Caki2 (cell line): Measurements from ENCODE around the gene ROM1. TPM values are rescaled to one million over a fixed set of nuclear protein-coding genes. Genes with fewer than 3 reads are reported as not detected.
"Not testable (repeated sequence)": the region's sequence is repeated elsewhere in the genome, so short reads cannot be mapped to it uniquely, and the experiment has no call there.

Experiments used
- DNase-seq: peaks from one replicate; pipeline ENCODE4 v3.0.0-alpha.2; 2015; ENCODE audit warnings: low read depth
- in situ Hi-C: cut with HindIII; loops from 2 replicates; pipeline ENCODE4 v1.10.0; 2016; ENCODE audit warnings: low sequenced_read_pairs, low pct_unique_long_range_greater_than_20kb, mixed read lengths
- total RNA-seq: library from RNA; depleted of rRNA; stranded (reverse); fragments of >200 nt; shearing (Covaris generic); gene quantifications from 2 replicates; pipeline ENCODE4 v1.2.3, GENCODE V29; 2014; ENCODE audit warnings: low replicate concordance

ROM1 gene
- total RNA-seq, 1 experiment from 2014 or later = 4.5 TPM

DNA sequence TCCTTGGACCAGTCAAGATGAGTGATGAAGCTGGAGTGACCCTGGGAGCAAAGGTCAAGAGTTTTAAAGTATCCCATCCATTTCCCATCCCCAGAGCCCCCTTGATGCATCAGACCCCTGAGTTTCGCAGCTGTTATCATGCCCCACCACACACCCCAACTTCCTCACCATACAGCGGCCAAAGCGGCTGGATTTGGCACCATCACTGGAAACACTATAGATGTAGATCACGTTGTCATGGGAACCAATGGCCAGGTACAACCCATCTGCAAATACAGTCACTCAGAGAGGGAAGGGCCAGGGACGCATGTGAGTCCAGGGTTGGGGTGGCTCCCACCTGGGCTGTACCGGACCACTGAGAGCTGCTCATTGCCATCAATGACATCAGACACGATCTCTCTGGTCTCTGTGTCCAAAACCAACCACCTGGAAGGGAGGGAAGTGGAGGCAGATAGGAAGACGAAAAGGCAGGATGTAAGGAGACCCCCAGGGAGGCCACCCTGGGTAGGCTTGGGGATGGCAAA is 9.2 kb upstream of the ROM1 start:
- in situ Hi-C loops = no loop called here
- no peak for DNase-seq

GRCh38 chr11:62604460-62605120 is 8.5 kb upstream of the ROM1 start:
- in situ Hi-C loops = no loop called here
- DNase-seq = no peak

DNA sequence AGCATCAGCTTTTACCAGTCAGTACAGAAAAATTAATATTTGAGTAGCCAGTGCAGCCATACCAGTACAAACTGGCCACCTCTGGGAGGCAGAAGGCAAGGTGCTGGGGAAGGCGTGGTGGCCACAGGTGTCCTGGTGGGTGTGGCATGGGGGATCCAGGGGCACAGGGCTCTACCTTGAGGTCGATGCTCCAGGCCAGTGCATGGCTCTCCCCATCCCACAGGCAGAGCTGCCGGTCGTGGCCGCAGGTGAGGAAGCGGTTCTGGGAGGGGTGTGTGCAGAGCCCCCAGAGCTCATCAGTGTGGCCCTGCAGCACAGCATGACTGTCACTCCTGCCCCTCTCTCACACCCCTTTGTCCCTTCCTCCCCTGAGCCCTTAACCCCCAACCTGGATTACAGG is 7.6 kb upstream of the ROM1 start:
- in situ Hi-C loops = no loop called here
- DNase-seq = no peak

DNA sequence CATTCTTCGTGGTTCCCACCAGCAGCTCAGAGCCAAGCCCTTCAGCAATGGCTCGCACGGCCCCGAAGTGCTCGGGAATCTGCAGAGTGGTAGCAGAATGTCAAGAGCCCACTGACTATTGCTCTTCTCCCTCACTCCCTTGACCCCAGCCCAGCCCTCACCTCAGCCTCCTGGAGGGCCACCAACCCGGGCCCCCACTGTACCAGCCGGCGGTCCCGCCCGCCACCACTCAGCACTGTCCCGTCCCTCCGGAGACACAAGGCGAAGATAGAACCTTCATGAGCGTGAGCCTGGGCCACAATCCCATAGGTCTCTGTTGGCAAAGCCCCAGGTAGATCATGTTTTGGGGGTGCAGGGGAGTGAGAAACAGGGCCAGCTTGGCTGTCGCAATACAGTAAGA is 7.2 kb upstream of the ROM1 start:
- in situ Hi-C loops = no loop called here
- DNase-seq = no peak

- in situ Hi-C loops = no loop called here
- no peak for DNase-seq
Observed at GRCh38 chr11:62607714-62608113, 5.3 kb upstream of the ROM1 start.

DNA sequence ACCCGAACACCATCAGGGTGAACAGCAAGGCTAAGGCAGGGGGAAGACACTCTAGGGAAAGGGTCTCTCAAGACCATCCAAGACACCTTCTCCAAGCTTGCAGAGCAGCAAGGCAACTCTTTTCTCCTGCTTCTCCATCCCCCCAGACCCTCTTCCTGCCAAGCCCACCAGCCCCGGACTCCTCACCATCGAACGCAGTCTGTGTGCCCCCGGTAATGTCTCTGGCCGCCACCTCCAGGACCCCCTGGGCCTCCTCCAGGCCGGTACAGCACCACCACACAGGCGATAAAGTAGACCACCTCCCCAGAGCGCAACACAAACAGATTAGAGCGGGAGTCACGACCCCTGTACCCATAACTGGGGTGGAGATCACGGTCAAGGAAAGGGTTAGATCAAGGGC is 4.3 kb upstream of the ROM1 start:
- in situ Hi-C loops = no loop called here

DNA sequence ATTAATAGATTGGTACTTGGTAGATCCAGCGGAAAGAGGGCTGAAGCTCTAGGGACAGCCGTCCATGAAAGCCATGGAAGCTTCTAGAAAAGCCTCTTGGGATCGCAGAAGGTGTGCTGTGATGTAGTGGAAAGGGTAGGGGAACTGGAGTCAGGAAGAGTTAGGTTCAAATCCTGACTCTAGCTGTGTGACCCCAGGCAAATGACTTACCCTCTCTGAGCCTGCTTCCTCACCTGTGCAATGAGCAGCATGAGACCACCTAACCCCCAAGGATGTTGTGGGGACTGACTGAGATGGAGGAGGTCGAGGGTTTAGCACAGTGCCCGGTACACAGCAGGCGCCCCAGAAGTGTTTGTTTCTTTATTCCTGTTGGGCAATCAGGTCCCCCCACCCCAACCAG is 2.7 kb upstream of the ROM1 start:
- in situ Hi-C loops = no loop called here

More for the DNA sequence above, 4.3 kb upstream of the ROM1 start:
- no peak for DNase-seq

DNA sequence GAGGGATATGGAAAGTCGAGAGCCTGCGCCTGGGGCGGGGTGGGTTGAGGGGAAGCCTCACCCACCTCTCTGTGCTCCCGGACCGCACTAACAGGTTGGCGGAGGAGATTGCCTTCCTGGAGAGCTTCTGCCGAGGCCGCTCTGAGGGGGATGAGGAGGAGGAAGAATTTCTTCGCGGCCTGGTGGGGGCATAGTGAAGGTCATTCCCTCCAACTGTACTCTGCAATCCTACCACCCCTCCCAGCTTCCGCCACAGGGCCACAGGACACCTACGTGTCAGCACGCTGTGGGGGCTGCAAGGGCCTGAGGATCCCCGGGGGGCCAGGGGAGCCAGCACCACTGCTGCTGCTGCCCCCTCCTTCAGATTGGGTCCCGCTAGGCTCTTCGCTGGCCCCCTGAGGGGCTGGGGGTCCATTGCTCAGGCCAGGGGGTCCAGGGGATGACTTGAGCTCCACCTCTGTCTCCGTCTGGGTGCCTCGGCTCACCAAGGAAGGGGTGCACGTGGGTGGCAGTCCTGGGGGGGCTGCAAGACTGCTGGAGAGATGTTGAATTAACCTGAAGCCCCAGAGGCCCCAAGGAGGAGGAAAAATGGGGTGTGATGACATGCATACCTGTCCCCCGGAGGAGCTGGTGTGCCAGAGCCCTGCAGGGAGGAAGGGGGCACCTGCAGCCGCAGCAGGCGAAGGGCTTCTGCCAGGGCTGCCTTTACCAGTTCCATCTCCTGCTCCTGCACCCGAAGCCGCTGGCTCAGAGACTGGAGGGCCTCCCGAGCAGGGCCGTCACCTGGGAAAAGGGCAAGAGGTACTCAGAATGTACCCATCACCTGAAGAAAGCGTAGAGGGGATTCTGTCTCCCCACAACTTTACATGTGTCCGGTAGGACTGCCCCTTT is 2.0 kb upstream of the ROM1 start:
- DNase-seq = no peak
- in situ Hi-C loops = no loop called here

More for the DNA sequence above, 2.7 kb upstream of the ROM1 start:
- no peak for DNase-seq

DNA sequence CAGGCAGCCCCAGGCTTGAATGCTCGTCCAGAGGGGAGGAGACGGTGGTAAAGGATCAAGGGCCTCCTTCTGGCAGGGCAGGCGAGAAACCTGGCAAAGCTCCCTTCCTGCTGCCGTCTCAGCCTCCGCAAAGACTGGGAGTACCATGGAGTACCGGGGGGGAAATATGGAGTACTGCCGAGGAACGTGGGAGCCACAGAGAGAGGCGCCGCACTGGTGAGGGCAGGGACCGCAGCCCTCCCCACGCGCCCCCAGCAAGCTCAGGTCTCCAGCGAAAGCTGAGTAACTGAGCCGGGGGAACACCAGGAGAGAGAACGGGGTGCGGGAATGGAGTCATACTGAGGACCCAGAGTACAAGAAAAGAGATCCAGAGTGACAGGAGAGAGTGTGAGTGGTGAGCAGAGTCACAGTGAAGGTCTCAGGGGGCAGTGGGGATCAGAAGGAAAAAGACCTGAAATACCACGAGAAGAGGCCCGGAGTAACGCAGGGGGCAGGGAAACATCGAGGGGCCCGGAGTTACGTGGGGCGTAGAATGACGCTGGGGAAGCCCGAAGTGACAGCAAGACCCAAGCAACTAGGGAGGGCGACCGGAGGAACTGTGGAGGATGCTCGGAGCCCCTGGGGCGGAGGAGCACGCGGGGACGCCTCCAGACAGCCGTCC is 1.2 kb upstream of the ROM1 start:
- DNase-seq = no peak
- in situ Hi-C loops = no loop called here

DNA sequence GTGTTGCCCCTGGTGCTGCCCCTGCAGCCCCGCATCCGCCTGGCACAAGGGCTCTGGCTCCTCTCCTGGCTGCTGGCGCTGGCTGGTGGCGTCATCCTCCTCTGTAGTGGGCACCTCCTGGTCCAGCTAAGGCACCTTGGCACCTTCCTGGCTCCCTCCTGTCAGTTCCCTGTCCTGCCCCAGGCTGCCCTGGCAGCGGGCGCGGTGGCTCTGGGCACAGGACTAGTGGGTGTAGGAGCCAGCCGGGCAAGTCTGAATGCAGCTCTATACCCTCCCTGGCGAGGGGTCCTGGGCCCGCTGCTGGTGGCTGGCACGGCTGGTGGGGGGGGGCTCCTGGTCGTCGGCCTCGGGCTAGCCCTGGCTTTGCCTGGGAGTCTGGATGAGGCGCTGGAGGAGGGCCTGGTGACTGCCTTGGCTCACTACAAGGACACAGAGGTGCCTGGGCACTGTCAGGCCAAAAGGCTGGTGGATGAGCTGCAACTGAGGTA is 278 bp downstream of the ROM1 start:
- no peak for DNase-seq

GRCh38 chr11:62614275-62614674 is 1.2 kb downstream of the ROM1 start:
- DNase-seq = peak; percentile 52
- in situ Hi-C loops = no loop called here

More for the DNA sequence above, 278 bp downstream of the ROM1 start:
- in situ Hi-C loops = no loop called here

DNA sequence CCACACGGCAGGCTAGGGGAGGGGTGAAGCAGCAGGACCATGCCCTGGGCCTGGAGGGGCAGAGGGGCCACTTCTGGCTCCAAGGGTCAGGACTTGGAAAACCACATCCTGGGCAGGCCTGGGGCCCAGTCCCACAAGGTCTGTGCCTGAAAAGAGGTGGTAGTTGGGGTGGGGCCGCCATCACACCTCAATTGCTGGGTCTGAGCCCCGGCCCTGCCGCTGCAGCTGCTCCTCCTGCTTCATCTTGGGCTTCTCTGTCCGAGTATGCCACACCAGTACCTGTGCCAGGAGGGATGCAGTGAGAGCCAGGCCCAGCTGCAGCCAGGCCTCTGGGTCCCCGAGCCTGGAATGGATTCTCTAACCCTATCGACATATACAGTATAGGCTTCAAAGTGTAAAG is 2.5 kb downstream of the ROM1 start:
- no peak for DNase-seq
- in situ Hi-C loops = no loop called here

DNA sequence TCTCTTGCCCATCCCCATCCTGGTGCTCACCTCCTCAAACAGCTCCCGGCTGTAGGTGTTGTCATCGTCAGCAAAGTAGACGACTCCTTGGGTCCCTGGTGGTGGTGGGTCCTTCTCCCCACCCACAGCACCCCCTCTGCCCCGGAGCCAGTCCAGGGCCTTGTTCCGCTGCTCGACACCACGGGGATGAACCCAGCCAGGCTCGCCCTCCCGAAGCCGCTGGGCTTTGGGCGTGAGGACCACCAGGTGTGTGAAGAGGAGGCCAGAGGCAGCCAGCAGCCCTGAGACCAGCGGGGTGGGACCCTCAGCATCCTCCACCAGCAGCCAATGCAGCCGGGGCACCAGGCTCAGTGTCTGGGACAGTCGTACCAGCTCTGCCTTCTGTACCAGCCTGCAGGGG is 3.9 kb downstream of the ROM1 start:
- DNase-seq, in situ Hi-C loops: not testable (repeated sequence)

DNA sequence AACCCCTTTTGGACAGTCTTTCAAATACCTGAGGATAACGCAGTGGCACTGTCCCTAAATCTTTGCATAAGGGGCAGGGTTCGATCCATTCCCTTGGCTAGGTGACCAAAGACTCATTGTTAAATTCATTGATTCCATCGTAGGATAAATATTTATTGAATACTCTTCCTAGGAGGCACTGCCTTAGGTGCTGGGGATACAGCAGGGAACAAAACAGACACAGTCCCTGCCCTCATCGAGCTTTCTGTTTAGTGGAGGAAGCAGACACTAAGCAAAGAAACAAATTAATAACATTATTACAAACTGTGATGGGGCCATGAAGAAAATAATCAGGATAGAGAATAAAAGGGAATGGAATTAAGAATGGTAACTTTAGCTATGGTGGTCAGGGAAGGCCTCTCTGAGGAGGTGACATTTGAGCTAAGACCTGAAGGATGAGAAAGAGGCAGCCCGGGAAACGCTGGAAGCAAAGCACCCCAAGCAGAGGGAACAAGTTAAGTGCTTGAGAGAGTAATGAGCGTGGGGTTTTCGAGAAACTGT is 8.0 kb downstream of the ROM1 start:
- in situ Hi-C loops = no loop called here
- DNase-seq = no peak

GRCh38 chr11:62621567-62622470 is 8.8 kb downstream of the ROM1 start, which contains the start of gene B3GAT3:
TSS of gene B3GAT3 (minus strand) at chr11:62621986. CDS start at chr11:62621947, 39 bp downstream.
- in situ Hi-C loops = no loop called here
- peak; percentile 96 for DNase-seq

DNA sequence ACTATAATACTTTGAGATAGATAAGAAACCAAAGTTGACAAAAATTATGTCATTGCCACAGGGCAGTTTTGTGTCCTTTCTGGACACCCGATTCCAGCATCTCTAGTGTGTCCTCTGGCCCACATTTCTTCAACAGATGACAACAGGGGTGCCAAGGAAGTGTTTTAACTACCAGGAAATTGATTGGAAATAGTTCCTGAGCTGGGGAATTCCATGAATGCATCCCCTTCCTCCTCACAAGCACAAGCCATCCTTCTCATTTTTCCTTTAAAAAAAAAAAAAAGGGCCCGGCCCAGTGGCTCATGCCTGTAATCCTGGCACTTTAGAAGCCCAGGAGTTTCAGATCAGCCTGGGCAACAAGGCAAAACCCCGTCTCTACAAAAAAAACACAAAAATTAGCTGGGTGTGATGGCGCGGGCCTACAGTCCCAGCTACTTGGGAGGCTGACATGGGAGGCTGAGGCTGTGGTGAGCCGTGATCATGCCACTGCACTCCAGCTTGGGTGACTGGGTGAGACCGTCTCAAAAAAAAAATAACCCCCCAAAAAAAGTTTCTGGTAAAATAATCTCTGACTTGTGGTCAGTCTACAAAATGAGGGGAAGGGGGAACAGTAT is 9.5 kb downstream of the ROM1 start:
- in situ Hi-C loops = no loop called here
- DNase-seq = no peak

DNA sequence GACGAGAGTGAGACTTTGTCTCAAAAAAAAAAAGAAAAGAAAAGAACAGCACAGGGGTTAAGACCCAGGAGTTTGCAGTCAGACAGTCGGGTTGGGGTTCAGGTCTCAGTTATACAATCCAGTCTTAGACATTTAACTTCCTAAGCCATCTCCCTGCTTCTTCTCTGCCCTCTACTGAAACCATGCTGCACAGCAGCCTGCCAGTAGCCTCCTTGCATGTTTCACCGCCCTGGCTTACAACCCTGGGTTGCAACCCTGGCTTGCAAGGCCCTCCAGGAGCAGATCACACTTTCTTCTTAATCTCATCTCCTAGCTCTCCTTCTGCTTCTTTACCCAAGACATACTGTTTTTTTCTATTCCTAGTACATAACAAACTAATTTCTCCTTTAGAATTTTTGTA is 14.7 kb downstream of the ROM1 start:
- in situ Hi-C loops = no loop called here
- no peak for DNase-seq
